Right kidney (tissue), 1 donor: Measurements from ENCODE around the gene SYT17.

Experiments
- DNase-seq: peaks from one replicate; pipeline ENCODE4 v3.0.0-alpha.2; 2016

The SYT17 gene

DNA sequence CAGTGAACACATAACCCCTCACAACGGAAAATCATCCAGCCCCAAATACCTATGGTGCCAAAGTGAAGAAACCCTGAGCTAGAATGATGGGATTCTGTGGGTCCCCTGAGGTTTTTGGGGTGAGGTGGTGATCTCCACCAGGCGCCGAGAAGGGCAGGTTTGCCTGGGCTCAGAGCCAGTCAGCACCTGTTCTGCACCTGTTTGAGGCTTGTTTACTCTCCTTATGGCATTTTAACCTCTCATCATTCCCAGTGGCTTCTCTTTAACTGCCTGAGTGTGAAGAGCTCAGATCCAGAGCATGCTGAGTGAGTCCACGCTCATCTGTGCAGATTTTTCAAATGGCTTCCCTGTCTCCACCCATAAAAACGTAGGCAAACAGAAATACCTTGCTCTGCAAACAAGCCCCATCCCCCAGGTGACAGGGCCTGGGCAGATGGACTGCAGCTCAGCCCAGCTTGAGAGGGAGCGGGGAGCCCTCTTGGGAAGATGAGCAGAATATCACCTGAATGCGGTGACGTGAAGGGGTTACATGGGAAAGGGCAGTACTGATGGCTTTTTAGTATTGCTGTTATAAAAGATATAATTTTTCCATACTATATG lies 77.4 kb downstream of the SYT17 start:
- DNase-seq = no peak

DNA sequence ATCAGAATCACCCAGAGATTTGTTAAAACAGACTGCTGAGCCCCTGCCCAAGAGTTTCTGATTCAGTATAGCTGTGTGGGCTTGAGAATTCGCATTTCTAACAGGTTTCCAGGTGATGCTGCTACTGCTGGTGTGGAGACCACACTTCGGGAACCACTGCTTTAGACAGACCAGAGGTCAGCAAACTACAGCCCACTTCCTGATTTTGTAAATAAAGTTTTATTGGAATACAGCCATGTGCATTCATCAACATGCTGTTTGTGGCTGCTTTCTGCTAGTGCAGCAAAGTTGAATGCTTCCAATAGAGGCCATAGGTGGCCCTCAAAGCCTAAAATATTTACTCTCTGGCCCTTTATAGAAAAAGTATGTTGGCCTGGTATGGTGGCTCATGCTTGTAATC lies 84.9 kb downstream of the SYT17 start:
- DNase-seq = no peak

DNA sequence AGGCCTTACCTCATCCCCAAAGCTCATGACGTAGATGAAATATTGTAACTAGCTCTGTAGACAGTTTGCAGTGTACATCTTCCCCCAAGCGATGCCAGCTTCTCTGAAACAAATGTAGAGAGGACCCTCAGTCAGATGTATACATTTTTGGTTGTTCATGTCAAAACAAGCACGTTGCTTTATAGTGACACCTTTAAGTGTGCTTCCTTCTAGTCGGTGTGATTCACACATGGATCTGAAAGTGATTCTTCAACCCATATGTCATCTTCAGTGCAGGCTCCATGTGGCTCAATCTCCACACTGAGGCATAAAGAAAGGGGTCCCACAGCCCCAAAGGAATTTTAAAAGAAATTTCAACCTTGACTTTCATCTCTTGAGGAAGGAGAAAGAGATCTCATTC lies 86.6 kb downstream of the SYT17 start:
- DNase-seq = no peak

DNA sequence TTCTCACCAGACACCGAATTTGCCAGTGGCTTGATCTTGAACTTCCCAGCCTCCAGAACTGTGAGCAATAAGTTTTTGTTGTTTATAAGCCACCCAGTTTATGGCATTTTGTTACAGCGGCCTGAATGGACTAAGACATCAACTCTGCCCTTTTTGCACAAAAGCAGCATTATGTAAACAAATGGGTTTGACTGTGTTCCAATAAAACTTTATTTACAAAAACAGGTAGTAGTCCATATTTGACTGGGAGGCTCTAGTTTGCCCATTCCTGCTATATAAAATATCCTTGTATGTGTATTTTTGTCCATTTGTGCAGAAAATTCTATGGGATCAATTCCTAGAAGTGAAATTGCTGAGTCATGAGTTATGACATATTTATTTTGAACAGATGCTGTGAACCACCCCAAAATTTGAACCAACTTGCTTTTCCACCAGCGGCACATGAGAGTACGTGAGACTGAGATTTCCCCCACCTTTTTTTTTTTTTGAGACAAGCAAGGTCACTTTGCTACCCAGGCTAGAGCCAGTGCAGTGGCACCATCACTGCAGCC lies 96.2 kb downstream of the SYT17 start:
- DNase-seq = no peak

GRCh38 chr16:19265380-19265930 lies 97.4 kb downstream of the SYT17 start:
- no peak for DNase-seq

DNA sequence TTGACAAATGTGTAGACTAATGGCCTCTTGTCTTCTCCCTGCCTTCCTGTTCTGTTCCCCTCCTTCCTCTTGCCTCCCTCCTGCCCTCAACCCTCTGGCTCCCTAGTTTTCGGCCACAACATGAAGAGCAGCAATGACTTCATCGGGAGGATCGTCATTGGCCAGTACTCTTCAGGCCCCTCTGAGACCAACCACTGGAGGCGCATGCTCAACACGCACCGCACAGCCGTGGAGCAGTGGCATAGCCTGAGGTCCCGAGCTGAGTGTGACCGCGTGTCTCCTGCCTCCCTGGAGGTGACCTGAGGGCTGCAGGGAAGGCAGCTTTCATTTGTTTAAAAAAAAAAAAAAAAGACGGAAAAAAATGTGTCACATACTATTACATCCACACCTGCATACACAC lies 98.7 kb downstream of the SYT17 start:
- DNase-seq = no peak

DNA sequence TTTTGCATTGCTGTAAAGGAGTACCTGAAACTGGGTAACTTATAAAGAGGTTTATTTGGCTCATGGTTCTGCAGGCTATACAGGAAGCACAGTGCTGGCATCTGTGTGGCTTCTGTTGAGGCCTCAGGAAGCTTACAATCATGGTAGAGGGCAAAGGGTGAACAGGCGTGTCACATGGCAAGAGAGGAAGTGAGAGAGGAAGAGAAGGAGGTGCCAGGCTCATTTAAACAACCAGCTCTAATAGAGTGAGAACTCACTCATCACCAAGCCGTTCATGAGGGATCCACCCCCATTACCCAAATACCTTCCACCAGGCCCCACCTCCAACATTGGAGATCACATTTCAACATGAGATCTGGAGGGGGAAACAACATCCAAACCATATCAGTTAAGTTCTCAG lies 101.1 kb downstream of the SYT17 start:
- DNase-seq = no peak

DNA sequence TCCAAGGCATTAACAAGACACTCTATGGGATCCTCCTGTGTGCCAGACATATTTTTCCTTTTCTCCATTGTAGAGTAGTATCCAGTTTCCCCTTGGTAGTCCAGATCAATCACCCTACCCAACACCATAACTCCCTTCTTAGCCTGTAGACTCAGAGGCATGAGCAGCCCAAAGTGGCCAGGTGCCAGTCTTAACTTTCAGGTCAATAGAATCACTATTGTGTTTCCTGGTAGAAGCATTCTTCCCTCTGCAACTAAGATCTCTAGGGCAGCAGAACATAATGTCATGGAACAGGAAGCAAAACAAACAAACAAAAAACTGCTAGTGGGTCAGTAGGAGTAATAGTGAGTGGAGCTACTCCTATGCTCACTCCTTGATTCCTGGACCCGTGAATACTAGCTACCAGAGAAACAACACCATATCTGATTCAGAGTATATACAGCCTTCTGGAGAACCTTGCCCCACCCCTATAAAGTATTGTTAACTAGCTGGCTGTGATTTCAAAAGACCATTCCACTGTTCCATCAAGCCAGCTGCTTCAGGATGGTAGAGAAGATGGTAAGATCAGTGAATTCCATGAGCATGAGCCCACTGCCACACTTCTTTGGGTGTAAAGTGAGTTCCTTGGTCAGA lies 106.2 kb downstream of the SYT17 start:
- DNase-seq = no peak

GRCh38 chr16:19278403-19278802 lies 110.4 kb downstream of the SYT17 start:
- no peak for DNase-seq

DNA sequence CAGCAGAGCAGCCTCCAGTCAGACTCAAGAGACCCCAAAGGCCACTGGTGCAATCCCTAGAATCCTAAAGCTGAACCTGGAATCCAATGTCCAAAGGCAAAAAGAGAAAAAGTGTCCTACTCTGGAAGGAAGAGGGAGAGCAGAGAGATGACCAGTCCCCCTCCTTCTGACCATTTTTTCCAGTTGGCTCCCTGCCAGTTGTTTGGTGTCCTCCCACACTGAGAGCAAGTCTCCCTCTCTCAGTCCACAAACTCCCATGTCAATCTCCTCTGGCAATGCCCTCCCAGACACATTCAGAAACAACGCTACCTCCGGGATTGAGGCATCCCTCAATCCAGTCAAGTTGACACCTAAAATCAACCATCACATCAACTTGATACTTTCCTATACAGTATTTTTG lies 113.2 kb downstream of the SYT17 start:
- DNase-seq = no peak

DNA sequence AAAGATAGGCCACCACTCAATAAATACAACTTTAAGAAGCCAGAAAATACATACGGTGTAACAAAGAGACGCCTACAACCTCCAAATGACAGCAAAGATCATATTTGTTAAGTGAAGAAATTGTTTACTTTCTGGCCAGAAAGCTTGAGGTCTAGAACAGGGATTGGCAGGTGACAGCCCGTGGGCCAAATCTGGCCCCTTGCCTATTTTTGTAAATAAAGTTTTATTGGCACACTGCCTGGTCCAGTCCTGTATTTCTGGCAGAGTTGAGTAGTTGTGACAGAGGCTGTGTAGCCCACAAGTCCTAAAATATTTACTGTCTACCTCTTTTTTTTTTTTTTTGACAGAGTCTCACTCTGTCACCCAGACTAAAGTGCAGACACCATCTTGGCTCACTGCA lies 114.1 kb downstream of the SYT17 start:
- no peak for DNase-seq

DNA sequence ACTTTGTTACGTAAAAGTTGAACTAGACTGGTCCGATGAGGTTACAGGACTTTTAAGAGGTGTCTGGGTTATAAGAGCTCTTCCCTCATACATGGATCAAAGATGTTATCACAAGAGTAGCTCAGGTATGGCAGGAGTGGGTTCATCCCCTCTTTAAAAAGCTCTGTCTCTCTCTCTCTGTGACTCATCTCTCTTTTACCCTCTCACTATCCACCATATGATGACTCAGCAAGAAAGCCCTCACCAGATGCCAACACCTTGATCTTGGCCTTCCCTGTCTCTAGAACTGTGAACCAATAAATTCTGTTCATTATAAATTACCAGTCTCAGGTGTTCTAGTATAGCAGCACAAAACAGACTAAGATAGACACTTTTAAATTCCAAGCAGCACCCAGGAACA lies 115.6 kb downstream of the SYT17 start:
- no peak for DNase-seq

DNA sequence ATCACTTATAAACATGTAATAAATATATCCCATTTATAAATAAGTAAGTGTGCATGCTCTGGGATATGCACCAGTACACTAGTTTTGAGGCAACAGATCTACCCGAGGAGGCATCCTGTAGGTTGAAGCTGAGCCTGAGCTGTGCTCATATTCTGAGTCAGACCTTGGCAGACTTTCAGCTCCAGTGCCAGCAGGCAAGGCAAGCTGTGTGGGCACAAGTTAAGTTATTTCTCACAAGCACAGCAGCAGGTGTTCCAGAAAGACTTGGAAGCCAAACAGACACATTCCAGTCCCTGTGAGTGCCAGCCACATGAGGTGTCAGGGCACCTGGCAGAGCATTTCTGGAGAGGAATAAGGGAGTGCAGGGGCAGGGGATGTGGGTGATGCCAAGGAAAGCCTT lies 116.2 kb downstream of the SYT17 start:
- DNase-seq = no peak

DNA sequence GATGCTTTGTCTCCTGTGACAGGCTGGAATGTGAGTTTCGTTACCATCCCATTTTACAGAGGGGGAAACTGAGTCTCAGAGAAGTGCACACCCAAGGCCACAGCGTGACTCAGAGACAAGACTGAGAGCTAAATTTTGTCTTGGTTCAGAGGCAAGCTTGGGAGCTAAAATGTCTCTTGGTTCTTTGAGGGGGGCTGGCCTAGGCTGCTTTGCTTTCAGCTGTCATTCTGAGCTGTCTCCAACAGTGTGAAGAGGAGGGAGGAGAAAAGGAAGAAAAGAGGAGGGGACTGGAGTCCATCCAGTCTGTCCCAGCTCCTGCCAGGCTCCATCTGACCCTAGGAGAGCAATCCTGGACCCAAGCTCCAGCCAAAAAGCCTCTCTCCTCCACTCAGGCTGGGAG lies 117.4 kb downstream of the SYT17 start, which contains the start of gene CLEC19A:
CLEC19A (plus strand) TSS at position 301 of the 400 bp plus-strand sequence. CDS start 121 bp downstream, outside the sequence.
- no peak for DNase-seq

DNA sequence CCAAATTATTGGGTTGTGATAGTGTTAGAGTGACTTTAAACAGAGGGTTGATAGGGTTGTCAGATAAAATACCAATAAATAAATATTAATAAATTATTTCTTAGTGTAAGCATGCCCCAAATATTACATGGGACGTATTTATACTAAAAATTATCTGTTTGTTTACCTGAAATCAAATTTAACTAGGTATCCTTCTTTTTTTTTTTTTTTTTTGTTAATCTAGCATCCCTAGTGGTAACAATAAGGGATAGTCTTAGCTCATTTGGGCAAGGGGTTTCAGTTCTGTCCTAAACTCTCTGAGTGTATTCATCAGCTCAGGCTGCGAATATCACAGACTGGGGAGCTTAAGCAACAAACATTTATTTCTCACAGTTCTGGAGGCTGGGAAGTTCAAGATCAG lies 118.8 kb downstream of the SYT17 start:
- DNase-seq = no peak

- DNase-seq = no peak
Observed at GRCh38 chr16:19287241-19287640, 119.2 kb downstream of the SYT17 start.

DNA sequence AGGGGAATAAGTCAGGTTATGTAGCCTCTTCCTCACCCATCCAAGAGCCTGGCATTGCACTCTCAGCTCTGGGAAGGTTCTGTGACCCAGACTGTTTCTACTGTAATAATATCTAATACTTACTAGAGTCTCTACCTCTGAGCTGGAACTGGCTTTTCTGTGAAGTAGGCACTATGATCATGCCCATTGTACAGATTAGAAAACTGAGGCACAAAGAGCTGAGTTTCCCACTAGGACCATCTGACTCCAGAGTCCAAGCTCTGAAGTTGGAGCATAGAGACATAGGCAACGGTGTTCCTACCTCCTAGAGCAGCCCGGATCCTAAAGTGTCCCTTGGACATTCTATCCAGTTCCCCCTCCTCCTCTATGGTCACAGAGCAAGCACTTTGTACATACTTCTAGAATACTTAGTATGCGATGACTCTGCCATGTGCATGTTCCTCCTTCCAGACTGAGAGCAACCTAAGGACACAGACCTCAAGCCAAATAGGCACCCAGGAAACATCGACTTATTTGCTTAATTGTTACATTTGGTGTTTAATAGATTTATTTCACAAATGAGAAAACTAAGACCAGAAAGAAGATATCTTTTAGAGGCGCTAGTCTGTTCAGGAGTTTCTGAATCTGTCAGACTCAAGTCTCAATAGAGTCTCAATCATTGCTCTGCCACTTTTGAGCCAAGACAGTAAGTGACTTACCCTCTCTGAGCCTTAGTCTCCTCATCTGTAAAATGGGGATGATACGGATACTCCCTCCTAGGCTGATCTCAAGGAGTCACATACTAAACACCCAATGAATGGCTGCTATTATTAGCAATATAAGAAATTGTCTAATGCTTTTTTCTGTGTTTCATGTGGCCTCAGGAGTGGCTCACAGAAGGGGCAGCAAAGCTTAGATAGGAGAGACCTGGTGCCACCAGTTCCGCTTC lies 121.1 kb downstream of the SYT17 start:
- DNase-seq = no peak

DNA sequence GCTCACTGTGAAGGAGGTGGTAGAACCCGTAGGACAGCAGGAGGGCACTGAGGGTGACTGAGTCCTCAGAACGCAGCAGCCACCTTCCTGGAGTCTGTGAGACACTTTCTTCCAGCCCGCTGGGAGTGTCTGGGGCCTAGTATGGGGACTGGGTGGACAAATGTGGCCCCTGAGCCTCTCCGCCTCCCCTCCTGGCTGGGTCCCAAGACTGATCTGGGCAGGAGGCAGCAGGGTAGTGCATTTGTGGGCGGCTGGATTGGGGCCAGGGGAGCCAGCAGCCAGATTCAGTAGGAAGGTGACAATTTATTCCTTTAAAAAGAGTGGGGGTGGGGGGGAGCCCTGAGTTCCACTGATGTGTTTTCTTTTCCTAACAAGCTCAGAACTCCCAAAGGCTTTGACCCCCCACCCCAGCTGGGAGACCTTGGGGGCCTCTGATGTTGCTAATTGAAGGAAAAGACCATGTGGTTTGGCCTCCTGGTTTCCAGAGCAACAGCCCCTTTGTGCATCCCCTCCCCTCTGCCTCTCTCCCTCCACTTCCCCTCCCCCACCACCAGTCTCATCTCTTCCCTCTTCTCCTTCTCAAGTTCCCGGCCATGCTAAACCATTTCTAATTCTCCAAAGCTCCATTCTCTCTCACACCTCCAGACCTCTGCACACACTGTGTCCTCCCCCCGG lies 121.9 kb downstream of the SYT17 start:
- no peak for DNase-seq

- no peak for DNase-seq
Observed at GRCh38 chr16:19290860-19291259, 122.8 kb downstream of the SYT17 start.

DNA sequence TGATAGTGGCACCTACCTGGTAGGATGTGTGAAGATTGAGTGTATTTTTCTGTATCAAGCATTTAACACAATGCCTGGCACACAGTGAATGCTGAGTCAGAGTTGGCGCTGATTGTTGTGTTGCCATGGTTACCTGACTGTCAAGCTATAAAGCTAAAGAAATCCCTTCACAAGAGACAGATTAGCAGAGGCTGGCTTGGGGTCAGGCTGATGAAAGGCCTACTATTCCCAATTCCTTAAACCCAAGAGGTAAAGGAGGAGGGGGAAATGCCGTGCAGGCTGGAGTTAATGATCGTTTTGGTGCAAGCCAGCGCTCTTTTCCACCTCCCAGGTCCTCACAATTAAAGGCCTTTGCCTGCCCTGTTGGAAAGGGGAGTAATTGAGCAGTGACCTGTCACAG lies 123.4 kb downstream of the SYT17 start:
- no peak for DNase-seq

- DNase-seq = no peak
Observed at GRCh38 chr16:19292186-19292585, 124.1 kb downstream of the SYT17 start.

DNA sequence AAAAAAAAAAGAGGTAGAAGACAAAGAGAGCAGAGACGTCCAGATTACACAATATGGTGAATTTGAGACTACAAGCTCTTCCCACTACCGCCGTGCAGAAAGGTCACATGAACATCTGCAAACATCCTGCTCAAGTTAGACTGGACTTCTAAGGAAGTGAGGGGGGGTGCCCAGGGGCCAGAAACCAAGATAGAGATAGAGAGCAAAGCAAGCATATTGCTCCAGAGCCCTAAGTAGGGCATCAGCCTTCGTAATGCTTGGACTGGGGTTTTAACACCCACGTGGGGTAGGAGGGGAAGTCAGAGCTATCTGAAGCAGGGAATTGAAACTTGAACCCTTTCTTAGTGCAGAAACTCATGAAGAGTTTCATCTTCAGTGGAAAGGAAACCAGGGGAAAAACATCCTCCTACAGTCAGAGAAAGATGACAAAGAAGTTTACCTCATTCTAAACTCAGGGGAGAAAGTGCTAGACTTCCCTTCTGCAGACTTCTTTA lies 126.2 kb downstream of the SYT17 start:
- no peak for DNase-seq
